GM12801 (cell line): Measurements from ENCODE around the gene ANXA11.

Source experiments
- CTCF ChIP-seq: IDR thresholded peaks from one replicate; pipeline ENCODE4 v1.5.1; 2011; ENCODE audit warnings: control low read depth; ENCODE audit not compliant: insufficient read length; ENCODE audit errors: extremely low read depth

Gene ANXA11

DNA sequence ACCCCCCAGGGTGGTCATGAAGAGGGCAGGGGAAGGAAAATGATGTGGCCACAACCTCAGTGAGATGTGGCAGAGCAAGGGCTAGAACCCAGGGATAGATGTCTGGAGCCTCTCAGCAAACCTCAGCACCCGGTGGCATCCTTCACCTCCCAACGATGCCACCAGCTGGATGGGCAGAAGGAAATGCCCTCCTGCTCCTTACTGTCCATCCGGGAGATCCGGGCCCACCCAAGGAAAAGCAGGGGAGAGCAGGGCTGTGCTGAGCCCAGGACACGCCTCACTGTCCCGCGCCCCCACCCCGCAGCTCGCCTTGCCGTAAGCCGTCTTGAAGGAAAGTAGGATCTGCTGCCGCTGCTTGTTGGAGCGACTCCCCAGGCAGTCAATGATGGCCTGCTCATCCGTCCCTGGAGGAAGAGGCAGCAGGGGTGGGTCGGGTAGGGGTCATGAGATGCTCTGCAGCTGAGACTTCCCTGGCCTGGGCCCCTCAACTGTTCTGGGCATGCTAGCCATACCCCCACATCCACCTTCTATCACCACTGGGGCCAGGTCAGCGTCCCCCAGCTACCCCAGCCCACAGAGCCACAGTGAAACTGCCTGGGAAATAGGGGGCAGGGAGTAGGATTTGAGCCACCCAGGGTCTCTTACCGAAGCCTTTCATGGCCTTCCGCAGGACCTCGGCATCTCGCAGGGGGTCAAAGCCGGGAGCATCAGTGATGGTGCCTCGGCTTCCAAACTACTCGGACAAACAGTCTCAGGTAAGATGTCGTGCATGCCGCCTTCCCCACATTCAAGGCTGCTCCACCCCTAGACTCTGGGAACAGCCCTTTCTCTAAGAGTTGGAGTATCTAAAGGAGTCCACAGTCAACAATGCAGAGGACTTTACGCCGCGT lies 38.5 kb downstream of the ANXA11 start:
- no peak for TF ChIP-seq CTCF

DNA sequence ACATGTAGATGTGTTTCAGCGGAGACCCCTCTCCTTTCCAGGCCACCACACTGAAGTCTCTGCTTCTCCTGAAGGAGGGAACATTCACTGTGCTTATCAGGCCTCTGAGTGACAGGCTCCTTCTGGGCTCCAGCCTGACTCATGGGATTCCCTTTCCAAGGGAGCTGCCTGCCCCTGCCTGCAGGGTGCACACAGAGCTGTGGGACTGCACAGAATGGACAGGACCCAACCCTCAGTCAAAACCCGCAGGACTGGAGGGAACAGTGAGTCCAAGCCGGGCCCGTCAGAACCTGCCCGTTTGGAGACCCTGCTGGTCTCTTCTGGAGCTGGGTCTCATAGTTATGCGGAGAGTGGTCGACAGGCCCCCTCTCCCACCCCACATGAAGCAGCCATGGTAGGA lies 40.2 kb downstream of the ANXA11 start:
- TF ChIP-seq CTCF, result no peak

DNA sequence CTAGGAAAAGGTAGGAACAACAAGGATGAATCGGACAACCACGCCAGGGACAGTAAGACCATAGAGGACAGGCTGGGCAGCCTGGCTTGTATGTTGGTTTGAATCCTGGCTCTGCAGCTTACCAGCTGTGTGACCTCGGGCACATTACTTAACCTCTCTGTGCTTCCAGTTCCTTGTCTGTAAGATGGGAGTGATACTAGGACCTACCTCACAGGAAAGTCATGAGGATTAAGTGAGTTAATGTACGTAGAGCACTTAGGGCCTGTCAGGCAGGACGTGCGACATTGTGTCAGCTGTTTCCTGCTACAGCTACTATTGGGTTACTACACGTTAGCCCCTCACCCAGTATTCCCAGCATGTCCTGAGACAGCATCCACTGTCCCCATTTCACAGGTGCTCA lies 40.7 kb downstream of the ANXA11 start:
- no peak for TF ChIP-seq CTCF

DNA sequence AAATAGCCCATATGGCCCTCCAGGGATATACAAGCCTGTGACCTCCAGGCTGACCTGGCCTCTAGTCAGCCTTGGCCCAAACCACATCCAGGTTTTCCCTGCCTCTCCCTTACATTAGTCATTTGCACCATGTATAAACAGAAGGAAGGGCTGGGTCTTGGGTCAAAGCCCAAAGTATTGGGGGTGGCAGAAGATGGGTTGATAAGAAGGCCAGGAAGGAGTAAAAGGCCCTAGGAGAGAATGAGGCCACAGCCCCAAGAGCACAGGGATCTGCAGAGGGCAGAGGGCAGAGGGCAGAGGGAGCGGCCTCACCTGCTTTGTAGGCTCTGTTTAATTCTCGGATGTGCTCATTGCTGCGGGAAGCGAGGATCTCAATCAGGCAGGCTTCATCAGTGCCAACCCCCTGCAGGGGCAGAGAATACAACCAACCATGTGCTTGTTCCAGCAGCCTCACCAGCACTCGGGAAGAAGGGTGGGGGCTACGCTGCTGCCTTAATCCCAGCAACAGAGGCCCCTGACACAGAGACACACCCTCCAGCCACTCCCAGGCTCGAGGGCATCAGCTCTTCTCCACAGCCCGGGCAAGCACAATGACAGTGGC lies 41.5 kb downstream of the ANXA11 start:
- no peak for TF ChIP-seq CTCF

DNA sequence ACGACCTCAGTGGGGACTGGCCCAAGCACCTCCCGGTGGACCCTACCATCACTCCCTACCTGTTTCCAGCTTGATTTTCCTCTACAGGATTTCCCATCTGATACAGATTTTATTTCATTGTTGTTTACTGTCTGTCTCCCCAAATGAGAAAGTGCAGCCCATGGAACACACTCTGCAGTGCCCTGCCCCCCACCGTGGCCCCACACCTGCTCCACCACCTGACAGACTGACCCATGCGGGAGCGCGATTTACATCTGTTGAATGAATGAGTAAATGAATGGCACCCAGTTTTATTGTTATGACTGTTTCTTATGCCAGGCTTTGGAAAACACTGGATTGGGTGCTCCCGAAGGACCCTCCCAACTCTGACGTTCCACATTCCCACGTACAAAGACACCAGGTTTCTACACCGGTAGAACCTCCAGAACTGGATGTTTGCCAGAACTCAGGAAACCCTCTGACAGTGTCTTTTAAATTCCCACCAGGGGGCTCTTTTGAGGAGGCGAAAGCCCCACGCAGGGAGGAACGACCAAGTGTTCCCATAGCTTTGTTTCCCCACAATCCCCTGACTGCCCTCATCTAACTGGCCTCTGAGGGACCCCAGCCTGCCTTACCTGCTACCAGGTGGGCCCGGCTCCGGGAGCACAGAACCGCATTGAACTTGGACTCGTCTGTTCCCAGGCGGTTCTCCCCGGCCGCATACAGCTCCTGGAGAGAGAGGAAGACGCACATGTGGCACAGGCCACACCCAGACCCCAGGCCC lies 43.8 kb downstream of the ANXA11 start:
- TF ChIP-seq CTCF, result no peak

- TF ChIP-seq CTCF, result no peak
Measured at GRCh38 chr10:80160361-80161320, 44.7 kb downstream of the ANXA11 start.
